Erythroblast (primary cell): ENCODE data around the gene PMF1.

Source experiments
- GATA1 ChIP-seq: IDR thresholded peaks from 2 replicates; pipeline ENCODE4 v1.6.1; 2011; ENCODE audit warnings: low read depth, mild to moderate bottlenecking, control low read depth, low read length, moderate library complexity
- POLR2A ChIP-seq: IDR thresholded peaks from 2 replicates; pipeline ENCODE4 v1.6.1; 2011; ENCODE audit warnings: mild to moderate bottlenecking, low read length

DNA sequence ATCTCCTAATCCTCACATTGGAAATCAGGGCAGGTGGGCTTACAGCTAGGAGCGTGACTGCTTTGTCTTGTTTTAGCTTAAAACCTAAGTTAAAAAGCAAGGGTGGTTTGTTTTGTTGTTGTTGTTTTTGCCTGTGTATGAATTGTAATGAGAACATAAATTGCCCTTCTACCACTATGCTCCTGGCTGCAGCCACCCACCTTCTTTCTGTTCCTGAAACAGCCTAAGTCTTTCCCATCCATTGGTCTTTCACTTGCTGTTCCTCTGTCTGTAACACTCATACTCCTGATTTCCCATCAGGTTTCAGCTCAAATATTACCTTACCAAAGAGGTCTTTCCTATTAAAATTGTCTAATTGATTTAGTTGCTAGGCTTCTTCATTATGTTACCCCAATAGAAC lies 70.7 kb downstream of the PMF1 start:
- TF ChIP-seq POLR2A: no peak
- no peak for TF ChIP-seq GATA1
